HG03558 (cell line): Measurements from ENCODE around the gene CDK11B.
"Not testable (repeated sequence)": the region's sequence is repeated elsewhere in the genome, so short reads cannot be mapped to it uniquely, and the experiment has no call there.

ENCODE experiments used
- ATAC-seq: cut with Tn5 transposase; IDR thresholded peaks from one replicate; pipeline ENCODE4 v1.9.1; 2021; ENCODE audit warnings: moderate number of reproducible peaks; ENCODE audit not compliant: unreplicated experiment; ENCODE audit errors: extremely low read depth

Gene CDK11B

GRCh38 chr1:1684031-1684681 is 25.4 kb upstream of the CDK11B start:
- ATAC-seq = no peak

- no peak for ATAC-seq
These were observed 24.5 kb upstream of the CDK11B start for GRCh38 chr1:1683104-1683905.

- ATAC-seq = no peak
These were observed 22.1 kb upstream of the CDK11B start for GRCh38 chr1:1680912-1681273.

GRCh38 chr1:1680031-1680911 is 21.5 kb upstream of the CDK11B start:
- ATAC-seq = no peak

- ATAC-seq = no peak
These were observed 20.0 kb upstream of the CDK11B start for GRCh38 chr1:1678581-1679380.

GRCh38 chr1:1677718-1678580 is 19.1 kb upstream of the CDK11B start:
- ATAC-seq = no peak

GRCh38 chr1:1676087-1676486 is 17.3 kb upstream of the CDK11B start:
- ATAC-seq = not testable (repeated sequence)

- not testable (repeated sequence) for ATAC-seq
These were observed 16.4 kb upstream of the CDK11B start for GRCh38 chr1:1675218-1675617.

- ATAC-seq = not testable (repeated sequence)
These were observed 16.0 kb upstream of the CDK11B start for GRCh38 chr1:1674806-1675205.

- no peak for ATAC-seq
These were observed 13.6 kb upstream of the CDK11B start for GRCh38 chr1:1672181-1672965.

GRCh38 chr1:1671365-1672119 is 12.7 kb upstream of the CDK11B start:
- no peak for ATAC-seq

- no peak for ATAC-seq
These were observed 12.1 kb upstream of the CDK11B start for GRCh38 chr1:1670866-1671265.

GRCh38 chr1:1669468-1670440 is 10.9 kb upstream of the CDK11B start:
- no peak for ATAC-seq

- no peak for ATAC-seq
These were observed 7.7 kb upstream of the CDK11B start for GRCh38 chr1:1666526-1666925.

GRCh38 chr1:1665815-1666251 is 7.0 kb upstream of the CDK11B start:
- ATAC-seq = no peak

- no peak for ATAC-seq
These were observed 6.4 kb upstream of the CDK11B start for GRCh38 chr1:1664941-1665814.
